AG20443 (cell line): Measurements from ENCODE around the gene HABP4.
"Not testable (repeated sequence)": the region's sequence is repeated elsewhere in the genome, so short reads cannot be mapped to it uniquely, and the experiment has no call there.

ENCODE experiments used
- DNase-seq: peaks from one replicate; pipeline ENCODE4 v3.0.0; 2012; ENCODE audit warnings: low spot score, mixed read lengths

HABP4 gene

GRCh38 chr9:96499257-96499656 is 49.3 kb downstream of the HABP4 start:
- no peak for DNase-seq

GRCh38 chr9:96500696-96501632 is 51.0 kb downstream of the HABP4 start:
- DNase-seq = peak; percentile 52

GRCh38 chr9:96501633-96502538 is 51.9 kb downstream of the HABP4 start:
- no peak for DNase-seq

- no peak for DNase-seq
Observed at GRCh38 chr9:96502539-96503373, 52.8 kb downstream of the HABP4 start.

GRCh38 chr9:96503374-96503748 is 53.4 kb downstream of the HABP4 start:
- DNase-seq = not testable (repeated sequence)

GRCh38 chr9:96503918-96504317 is 53.9 kb downstream of the HABP4 start:
- DNase-seq = no peak

GRCh38 chr9:96505316-96505991 is 55.5 kb downstream of the HABP4 start:
- no peak for DNase-seq

- DNase-seq = no peak
Observed at GRCh38 chr9:96508227-96508940, 58.4 kb downstream of the HABP4 start.

- DNase-seq = no peak
Observed at GRCh38 chr9:96509026-96509425, 59.1 kb downstream of the HABP4 start.

GRCh38 chr9:96509848-96510247 is 59.9 kb downstream of the HABP4 start:
- no peak for DNase-seq

- peak; percentile 26 for DNase-seq
Observed at GRCh38 chr9:96510258-96510657, 60.3 kb downstream of the HABP4 start.

- no peak for DNase-seq
Observed at GRCh38 chr9:96512240-96512639, 62.3 kb downstream of the HABP4 start.

GRCh38 chr9:96513622-96514021 is 63.7 kb downstream of the HABP4 start:
- DNase-seq = peak; percentile 63

GRCh38 chr9:96514108-96514799 is 64.3 kb downstream of the HABP4 start:
- DNase-seq = peak; percentile 75

GRCh38 chr9:96514800-96515158 is 64.8 kb downstream of the HABP4 start:
- DNase-seq = no peak

GRCh38 chr9:96515621-96516470 is 65.9 kb downstream of the HABP4 start:
- DNase-seq = peak; percentile 36

GRCh38 chr9:96519095-96519494 is 69.1 kb downstream of the HABP4 start:
- DNase-seq = no peak

GRCh38 chr9:96519787-96520186 is 69.8 kb downstream of the HABP4 start:
- no peak for DNase-seq

GRCh38 chr9:96522366-96522765 is 72.4 kb downstream of the HABP4 start:
- DNase-seq = no peak
